Skeletal muscle cell (primary cell): ENCODE measurements around the gene PTPRK.
"Not testable (repeated sequence)": the region's sequence is repeated elsewhere in the genome, so short reads cannot be mapped to it uniquely, and the experiment has no call there.

Experiments used
- DNase-seq: peaks from one replicate; pipeline ENCODE4 v3.0.0-alpha.2; 2010; ENCODE audit warnings: low read depth
- H3K4me3 ChIP-seq: 2 replicates; pipeline ENCODE4 v1.5.1; 2011; ENCODE audit warnings: low read depth, mild to moderate bottlenecking, control low read depth, low read length, moderate library complexity

PTPRK gene

GRCh38 chr6:128032042-128032441 is 488.4 kb downstream of the PTPRK start:
- no peak overlapping the region for H3K4me3 ChIP-seq
- DNase-seq, result no peak

DNA sequence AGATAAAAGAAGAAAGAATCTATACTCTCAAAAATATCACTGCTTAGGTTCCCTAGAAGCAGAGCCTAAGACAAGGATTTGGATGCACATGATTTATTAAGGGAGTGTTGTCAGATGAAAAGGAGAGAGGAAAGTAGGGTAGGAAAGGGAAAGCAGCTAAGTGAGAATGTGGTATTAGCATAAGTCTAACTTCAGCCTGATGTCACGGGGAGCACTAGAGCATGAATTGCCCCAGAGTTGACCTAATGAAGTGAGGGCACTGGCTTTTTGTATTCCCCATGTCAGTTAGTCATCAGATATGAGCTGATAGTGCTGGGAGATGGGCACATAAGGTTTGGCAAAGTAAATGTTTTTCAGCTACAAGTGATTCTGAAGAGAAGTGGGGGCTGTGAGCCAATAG is 490.6 kb downstream of the PTPRK start:
- no peak overlapping the region for H3K4me3 ChIP-seq

DNA sequence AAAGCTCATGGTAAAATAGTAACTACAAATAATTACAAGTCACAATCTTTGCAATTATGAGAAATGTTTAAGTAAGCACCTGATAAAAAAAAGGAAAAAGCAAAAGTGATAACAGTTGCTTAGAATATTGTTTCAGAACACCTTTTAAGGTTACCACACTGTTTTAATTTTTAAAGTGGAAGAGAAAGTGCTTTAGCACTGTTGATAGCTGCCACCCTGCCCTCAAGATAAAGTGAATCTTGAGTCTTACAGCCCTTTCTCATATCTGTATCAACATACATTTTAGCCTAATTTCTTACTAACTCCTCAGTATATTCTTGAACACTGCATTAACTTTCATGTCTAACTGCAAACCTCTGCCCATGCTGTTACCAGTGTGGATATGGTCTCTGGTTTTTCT is 492.2 kb downstream of the PTPRK start:
- DNase-seq, result no peak
- H3K4me3 ChIP-seq, result no peak overlapping the region

More for the DNA sequence above, 490.6 kb downstream of the PTPRK start:
- DNase-seq, result no peak

- no peak for DNase-seq
- no peak overlapping the region for H3K4me3 ChIP-seq
Measured at GRCh38 chr6:128025478-128025877, 494.9 kb downstream of the PTPRK start.

DNA sequence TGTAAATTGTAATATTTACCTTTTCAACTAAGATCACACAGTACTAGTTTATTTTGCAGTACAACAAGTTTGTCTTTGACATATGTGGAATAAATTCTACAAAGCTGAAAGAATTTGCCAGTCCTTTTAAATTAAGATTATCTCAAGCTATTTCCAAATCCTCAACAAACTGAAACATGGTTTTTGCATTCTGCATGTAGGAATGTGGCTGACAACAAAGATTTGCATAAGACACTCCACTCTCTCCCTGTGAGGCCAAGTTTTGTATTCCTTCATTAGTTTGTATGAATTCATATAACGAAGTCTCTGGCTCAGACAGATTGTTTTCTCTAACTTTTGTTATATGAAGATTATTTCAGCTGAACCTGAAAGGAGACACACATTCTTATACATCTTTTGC is 495.4 kb downstream of the PTPRK start:
- DNase-seq, result no peak

GRCh38 chr6:128024046-128024445 is 496.4 kb downstream of the PTPRK start:
- DNase-seq, result no peak
- H3K4me3 ChIP-seq, result no peak overlapping the region

More for the DNA sequence above, 495.4 kb downstream of the PTPRK start:
- H3K4me3 ChIP-seq, result no peak overlapping the region

GRCh38 chr6:128018821-128019220 is 501.6 kb downstream of the PTPRK start:
- no peak for DNase-seq
- no peak overlapping the region for H3K4me3 ChIP-seq

- DNase-seq, result no peak
- H3K4me3 ChIP-seq, result no peak overlapping the region
Measured at GRCh38 chr6:128017288-128017687, 503.1 kb downstream of the PTPRK start.

DNA sequence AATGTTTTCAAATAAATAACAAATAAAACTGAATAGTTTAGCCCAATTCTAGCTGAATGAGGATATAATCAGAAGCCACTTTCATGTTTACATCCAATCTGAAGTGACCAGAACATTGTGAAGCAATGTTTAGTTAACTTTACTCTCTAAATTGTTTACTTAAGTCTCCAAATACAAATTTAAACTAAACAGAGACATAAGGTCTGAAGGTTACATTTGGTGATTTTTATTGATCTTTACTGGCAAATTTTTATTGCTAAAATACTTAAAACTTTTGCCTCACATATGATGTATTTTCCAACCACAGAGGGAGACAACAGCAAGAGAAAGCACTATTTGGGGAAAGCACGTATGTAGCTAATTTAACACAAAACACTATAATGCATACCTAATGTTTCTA is 512.7 kb downstream of the PTPRK start:
- H3K4me3 ChIP-seq, result no peak overlapping the region
- DNase-seq, result no peak

DNA sequence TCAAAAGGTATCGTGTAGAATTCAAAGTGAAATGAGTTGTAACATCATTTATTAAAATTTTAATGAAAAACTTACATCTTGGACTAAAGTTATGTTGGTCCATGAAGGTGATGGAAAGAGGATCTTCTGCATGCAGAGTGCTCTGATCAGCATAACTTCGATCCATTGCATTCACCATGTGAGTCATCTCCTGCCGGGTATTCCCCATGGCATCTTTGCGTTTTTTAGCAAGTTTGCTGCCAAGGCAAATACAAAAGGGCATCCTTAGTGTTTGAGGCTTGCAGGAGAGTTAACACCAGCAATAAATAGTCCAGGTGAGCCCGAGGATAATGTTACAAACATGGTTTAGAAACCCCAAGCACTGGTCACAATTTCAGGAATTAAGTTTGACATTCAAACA is 515.4 kb downstream of the PTPRK start:
- no peak overlapping the region for H3K4me3 ChIP-seq
- DNase-seq, result peak; percentile 10

GRCh38 chr6:128000363-128000762 is 520.0 kb downstream of the PTPRK start:
- no peak for DNase-seq
- no peak overlapping the region for H3K4me3 ChIP-seq

- DNase-seq, result no peak
- H3K4me3 ChIP-seq, result no peak overlapping the region
Measured at GRCh38 chr6:127998985-127999384, 521.4 kb downstream of the PTPRK start.

DNA sequence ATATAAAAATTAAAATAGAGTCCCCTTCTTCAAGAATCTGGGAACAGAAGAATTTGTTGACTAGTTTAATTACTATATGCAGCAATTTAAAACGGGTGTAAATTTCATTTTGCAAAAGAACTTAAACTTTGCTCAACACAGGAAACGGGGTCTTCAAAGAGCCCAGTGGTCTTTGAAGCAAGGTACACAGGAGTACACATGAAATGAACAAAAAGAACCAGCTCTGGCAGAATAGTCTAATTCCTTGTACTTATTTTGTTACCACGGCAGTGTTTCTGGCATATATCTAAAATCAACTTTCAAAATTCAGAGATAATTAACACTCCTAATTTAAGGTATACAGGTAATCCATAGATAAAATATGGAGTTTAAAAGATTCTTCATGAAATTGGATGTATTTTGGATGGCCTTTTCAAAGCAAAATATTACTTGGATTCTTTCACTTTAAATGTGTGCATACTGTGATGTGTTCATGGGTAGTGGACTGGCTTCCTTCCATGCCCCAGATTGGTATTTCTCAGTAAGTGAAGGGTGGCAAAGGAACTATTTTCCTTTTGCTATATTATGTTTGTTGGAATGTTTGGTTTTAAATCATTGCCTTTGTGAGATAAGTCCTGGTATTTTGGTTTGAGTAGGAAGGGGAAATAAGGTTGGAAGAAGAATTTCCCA is 522.8 kb downstream of the PTPRK start:
- no peak overlapping the region for H3K4me3 ChIP-seq
- DNase-seq, result no peak

DNA sequence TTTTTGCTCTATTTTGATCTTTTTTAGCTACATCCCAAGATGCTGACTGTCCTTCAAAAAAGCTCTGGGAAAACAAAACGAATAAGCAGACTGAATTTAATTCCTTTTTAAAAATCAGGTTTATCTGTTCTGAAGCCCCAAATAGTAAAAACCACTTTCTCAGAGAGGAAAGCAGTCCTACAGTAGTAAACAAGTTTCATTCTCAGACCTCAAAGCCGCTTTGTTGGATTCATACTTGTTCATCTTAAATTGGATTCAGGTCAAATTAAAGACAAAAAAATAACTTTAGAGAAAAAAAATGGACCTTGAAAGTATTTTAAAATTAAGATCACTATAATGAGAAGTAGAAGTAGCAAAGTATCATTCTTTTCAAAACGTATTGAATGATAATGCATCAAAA is 523.5 kb downstream of the PTPRK start:
- DNase-seq, result no peak
- H3K4me3 ChIP-seq, result no peak overlapping the region

- no peak overlapping the region for H3K4me3 ChIP-seq
- DNase-seq, result no peak
Measured at GRCh38 chr6:127992144-127992543, 528.3 kb downstream of the PTPRK start.

DNA sequence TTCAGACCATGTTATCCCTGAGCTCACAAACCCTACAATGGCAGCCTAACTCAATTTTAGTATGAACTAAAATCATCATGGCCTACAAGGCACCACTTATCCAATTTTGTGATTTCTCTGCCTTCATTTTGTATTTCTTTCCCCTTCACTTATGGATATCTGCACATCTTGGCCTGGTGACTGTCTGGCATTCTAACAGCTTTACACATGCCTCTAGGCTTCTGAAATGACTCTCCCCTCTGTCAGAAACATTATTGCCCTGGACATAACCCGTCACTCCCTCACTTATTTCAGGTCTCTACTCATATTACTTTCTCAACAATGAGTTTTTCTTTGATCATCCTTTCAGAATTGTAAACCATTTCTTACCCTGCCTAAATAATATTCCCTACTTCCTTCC is 530.3 kb downstream of the PTPRK start:
- no peak for DNase-seq
- H3K4me3 ChIP-seq, result no peak overlapping the region

GRCh38 chr6:127980996-127981395 is 539.4 kb downstream of the PTPRK start:
- DNase-seq, result no peak
- H3K4me3 ChIP-seq, result no peak overlapping the region

DNA sequence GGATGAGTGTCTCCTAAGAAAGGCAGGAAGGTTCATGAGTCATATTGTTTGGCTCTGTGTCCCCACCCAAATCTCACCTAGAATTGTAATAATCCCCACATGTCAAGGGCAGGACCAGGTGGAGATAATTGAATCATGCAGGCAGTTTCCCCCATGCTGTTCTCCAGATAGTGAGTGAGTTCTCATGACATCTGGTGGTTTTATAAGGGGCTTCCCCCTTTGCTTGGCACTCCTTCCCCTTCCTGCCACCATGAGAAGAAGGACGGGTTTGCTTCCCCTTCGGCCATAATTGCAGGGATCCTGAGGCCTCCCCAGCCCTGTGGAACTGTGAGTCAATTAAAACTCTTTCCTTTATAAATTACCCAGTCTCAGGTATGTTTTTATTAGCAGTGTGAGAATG is 542.2 kb downstream of the PTPRK start:
- not testable (repeated sequence) for DNase-seq, H3K4me3 ChIP-seq

- H3K4me3 ChIP-seq, result no peak overlapping the region
- DNase-seq, result no peak
Measured at GRCh38 chr6:127976796-127977195, 543.6 kb downstream of the PTPRK start.

DNA sequence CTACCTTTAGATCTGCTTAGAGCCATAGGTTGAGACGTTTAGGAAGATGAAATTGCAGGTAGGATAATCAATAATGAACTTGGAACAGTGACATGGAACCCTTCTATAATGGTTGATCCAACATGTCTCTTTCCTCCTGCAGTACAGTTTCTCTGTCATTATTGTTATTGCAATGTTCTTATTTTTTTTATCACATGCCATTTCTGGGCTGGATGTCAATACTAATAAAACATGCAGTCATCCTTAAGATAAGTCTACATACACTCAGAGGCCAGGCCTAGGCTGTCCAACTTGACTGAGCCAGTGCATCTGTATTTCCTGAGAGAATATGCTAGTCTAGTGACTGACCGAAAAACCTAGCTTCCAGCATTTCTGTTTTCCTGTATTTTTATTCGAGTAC is 544.3 kb downstream of the PTPRK start:
- DNase-seq, result no peak
- no peak overlapping the region for H3K4me3 ChIP-seq

DNA sequence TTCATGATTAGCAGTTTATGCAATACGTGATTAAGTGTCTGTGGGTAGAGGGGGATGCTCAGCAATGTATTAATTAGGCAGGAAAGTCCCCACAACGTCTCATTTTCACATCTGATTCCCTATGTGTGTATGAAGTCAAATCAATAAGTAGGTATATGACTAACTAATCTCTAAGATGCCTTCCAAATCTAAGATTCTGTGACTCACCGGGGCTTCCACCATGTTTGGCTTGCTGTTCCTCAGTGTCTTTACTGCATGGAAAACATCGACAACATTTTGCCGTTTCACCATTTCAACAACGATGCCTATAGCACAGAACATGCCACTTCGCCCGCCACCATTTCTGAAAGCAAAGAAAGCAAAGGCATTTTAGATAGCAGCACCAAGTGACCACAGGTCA is 547.6 kb downstream of the PTPRK start:
- no peak for DNase-seq
- H3K4me3 ChIP-seq, result no peak overlapping the region

DNA sequence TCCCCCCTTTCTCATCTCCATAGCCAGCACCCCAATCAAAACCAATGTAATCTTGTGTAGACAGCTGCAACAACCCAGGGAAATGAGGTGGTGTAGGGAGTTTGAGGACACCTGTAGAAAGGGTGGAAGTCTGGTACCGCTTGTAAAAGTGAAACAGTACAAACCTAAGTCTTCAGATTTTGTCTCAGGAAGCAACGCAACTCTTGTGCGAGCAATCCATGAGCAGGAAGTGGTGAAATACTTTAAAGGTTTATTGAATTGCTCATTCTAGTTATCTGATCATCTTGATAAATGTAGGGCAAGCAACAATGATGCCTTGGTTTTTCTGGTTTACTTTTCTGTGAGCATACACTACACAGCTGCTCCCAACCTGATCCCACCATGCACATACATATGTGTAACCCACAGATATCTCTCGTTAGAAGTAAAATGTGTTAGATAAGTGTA is 548.4 kb downstream of the PTPRK start:
- H3K4me3 ChIP-seq, result no peak overlapping the region
- peak; percentile 38 for DNase-seq
